Omental fat pad (tissue), 4 donors: ENCODE data around the gene TMEM147. TPM values are rescaled to one million over a fixed set of nuclear protein-coding genes. Genes with fewer than 3 reads are reported as not detected.
A peak's percentile ranks its signal among the peaks of the same experiment; 100 is the strongest.

Experiments
- ATAC-seq: fragments of 150-250 bp; one replicate; pipeline ENCODE4 v1.9.1; 2016; ENCODE audit warnings: mild to moderate bottlenecking, moderate library complexity; ENCODE audit not compliant: low FRiP score
- DNase-seq: peaks from one replicate; pipeline ENCODE4 v3.0.0-alpha.2; 2019; ENCODE audit warnings: low spot score
- CTCF ChIP-seq, 3 donors: fragments of 450-650 bp; IDR thresholded peaks; one replicate each; pipeline ENCODE4 v1.5.1; 2016 to 2017; ENCODE audit warnings: antibody characterized with exemption in 3 of 3, mild to moderate bottlenecking in 3 of 3, moderate library complexity in 2 of 3
- total RNA-seq, 4 donors: library from RNA; depleted of rRNA; stranded (reverse); fragments of >200 nt; gene quantifications; one replicate each; pipeline ENCODE4 v1.1.0, GENCODE V29; 2016

The TMEM147 gene
- total RNA-seq, 4 donors from 2014 or later, result 67.1 to 114 (median 74.5) TPM

DNA sequence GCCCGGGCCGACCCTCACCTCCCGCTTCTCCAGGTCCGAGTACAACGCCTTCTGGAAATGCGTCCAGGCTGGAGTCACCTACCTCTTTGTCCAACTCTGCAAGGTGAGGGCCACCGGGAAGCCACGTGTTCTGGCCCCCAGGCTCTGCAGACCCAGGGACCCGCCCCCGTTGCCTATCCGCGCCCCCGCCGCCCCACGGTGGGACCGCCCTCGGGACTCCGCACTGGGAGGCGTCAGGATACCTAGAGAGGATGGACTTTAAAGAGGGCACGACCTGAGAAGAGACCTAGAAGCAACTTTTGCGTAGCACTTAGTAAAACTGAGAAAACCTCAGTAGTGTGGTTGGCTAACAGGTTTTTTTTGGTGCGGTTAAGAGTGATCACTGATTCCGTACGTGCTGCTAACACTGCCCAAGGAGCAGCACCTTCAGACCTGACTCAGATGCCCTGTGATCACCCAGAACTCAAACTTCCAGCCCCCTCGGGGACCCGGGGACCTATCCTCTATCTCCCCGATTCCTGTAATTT, 492 bp downstream of the TMEM147 start:
- peak; percentile 66 for ATAC-seq
- DNase-seq, result peak; percentile 29
- no peak for TF ChIP-seq CTCF (IDR thresholded peaks at IDR 0.05)

- ATAC-seq (no peak), DNase-seq (no peak)
- TF ChIP-seq CTCF (IDR thresholded peaks at IDR 0.05), result no peak
Observed at GRCh38 chr19:35546532-35546931, 1.1 kb downstream of the TMEM147 start.

DNA sequence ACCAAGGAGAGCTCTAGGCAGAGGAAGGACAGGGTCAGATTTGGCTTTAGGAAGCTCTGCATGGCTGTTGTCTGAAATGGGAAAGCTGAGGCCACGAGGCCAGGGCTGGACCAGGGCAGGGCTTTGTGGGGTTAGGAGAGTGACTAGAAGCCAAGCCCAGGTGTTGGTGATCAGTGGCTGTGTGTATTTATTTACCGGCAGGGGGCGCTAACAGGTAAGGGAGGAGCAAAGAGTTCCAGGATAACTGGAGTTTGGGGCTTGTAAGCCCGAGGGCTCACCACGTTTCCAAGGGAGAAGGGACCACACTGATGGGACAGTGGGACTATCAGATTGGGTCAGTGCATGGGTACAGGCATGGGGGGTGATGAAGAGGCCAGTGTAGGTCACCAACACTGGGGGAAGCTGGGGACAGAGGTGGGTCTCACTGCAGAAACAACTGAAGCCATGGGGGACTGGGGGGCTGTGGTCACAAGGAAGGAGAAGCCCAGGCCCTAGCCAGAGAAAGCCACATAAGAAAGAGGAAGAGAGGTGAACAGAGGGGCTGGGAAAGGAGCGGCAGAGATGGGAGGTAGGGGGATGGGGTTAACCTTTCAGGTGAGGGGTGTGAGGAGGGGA, 3.9 kb downstream of the TMEM147 start:
- DNase-seq, result no peak
- no peak for TF ChIP-seq CTCF (IDR thresholded peaks at IDR 0.05)
- no peak for ATAC-seq

DNA sequence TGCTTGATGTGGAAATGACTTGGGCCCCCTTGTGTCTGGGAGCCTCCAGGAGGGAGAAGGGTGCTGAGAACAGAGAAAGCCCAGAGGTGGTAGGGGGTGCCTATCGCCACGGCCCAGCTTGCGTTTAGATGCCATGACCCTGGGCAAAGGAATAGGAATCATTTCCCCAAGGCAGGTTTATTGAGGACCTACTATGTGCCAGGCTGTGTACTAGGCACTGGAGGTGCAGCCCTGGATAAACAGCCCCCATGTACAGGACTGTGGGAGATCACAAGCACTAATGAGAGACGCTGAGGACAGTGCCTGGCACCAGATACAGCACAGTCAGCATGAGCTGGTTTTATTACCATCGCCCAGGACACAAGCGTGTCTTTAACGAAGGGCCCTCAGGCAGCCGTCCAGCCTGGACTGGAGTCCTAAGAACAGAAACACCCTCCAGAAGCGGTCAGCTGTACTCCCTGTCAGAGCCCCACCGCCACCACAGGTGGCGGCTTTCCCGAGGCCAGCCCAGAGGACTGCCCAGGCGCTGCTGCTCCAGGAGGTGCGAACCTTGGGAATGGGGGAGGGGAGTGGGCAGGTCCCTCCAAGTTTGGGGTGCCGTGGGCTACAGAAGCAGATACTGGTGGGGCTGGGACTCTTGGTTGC, 4.6 kb downstream of the TMEM147 start:
- no peak for DNase-seq
- no peak for TF ChIP-seq CTCF (IDR thresholded peaks at IDR 0.05)
- ATAC-seq, result no peak

GRCh38 chr19:35551091-35551810, 5.8 kb downstream of the TMEM147 start:
- no peak for DNase-seq
- ATAC-seq, result no peak
- TF ChIP-seq CTCF (IDR thresholded peaks at IDR 0.05), result no peak

GRCh38 chr19:35552534-35553384, 7.3 kb downstream of the TMEM147 start:
- TF ChIP-seq CTCF (IDR thresholded peaks at IDR 0.05), result no peak
- ATAC-seq (no peak), DNase-seq (no peak)
